HEK293 (cell line): Measurements from ENCODE around the gene SLBP.
A peak's percentile ranks its signal among the peaks of the same experiment; 100 is the strongest.

ENCODE experiments used
- CTCF ChIA-PET: fragments of 350-600 bp; formaldehyde crosslinking; extraction: SDS; loops from one replicate; lab custom pipeline; 2021; ENCODE audit warnings: antibody characterized with exemption; lab: Yijun Ruan, JAX
- POLR2A ChIA-PET: fragments of 300-600 bp; formaldehyde crosslinking; extraction: SDS; loops from one replicate; lab custom pipeline; 2020; ENCODE audit warnings: antibody characterized with exemption, inconsistent platforms; lab: Yijun Ruan, JAX
- H3K27ac ChIP-seq: fragments of 200-500 bp; sonication (Bioruptor generic); 2 replicates; pipeline ENCODE4 v1.5.1; 2014; ENCODE audit warnings: low read depth, low read length, control low read depth, inconsistent platforms; ENCODE audit errors: extremely low read depth
- H3K36me3 ChIP-seq, 2 experiments: fragments of 200-500 bp in 1 of 2; sonication (Bioruptor generic) in 1 of 2; 1 replicate in 1 of 2; 2 replicates in 1 of 2; pipeline ENCODE4 v1.5.1; 2014 to 2017; ENCODE audit warnings: inconsistent platforms in 2 of 2, low read length in 2 of 2; ENCODE audit not compliant: control insufficient read depth in 2 of 2, insufficient read depth in 1 of 2
- H3K4me1 ChIP-seq: fragments of 200-500 bp; sonication (Bioruptor generic); 2 replicates; pipeline ENCODE4 v1.5.1; 2014; ENCODE audit warnings: mild to moderate bottlenecking, low read length, inconsistent platforms; ENCODE audit not compliant: control insufficient read depth, insufficient read depth
- H3K4me3 ChIP-seq: 2 replicates; pipeline ENCODE4 v1.5.1; 2011; ENCODE audit warnings: low read depth, mild to moderate bottlenecking, control low read depth, low read length, moderate library complexity
- H3K9me3 ChIP-seq: fragments of 200-500 bp; sonication (Bioruptor generic); 2 replicates; pipeline ENCODE4 v1.5.1; 2014; ENCODE audit warnings: low read depth, low read length, inconsistent platforms; ENCODE audit not compliant: control insufficient read depth, insufficient read depth
- EGR2 ChIP-seq: fragments of 450-650 bp; formaldehyde crosslinking; IDR thresholded peaks from 2 replicates; pipeline ENCODE4 v1.5.1; 2016; ENCODE audit warnings: low read depth, missing biosample characterization, missing genetic modification characterization
- KLF1 ChIP-seq: fragments of 450-650 bp; formaldehyde crosslinking; IDR thresholded peaks from 2 replicates; pipeline ENCODE4 v1.5.1; 2016; ENCODE audit warnings: missing biosample characterization, missing genetic modification characterization
- SCRT1 ChIP-seq: fragments of 450-650 bp; formaldehyde crosslinking; IDR thresholded peaks from 2 replicates; pipeline ENCODE4 v1.5.1; 2016; ENCODE audit warnings: missing biosample characterization, missing genetic modification characterization, borderline replicate concordance
- ZBTB48 ChIP-seq: fragments of 450-650 bp; formaldehyde crosslinking; IDR thresholded peaks from 2 replicates; pipeline ENCODE4 v1.5.1; 2016; ENCODE audit warnings: missing biosample characterization, missing genetic modification characterization
- ZBTB8A ChIP-seq: fragments of 450-650 bp; formaldehyde crosslinking; IDR thresholded peaks from 2 replicates; pipeline ENCODE4 v1.5.1; 2016; ENCODE audit warnings: missing biosample characterization, missing genetic modification characterization
- ZNF157 ChIP-seq: fragments of 450-650 bp; formaldehyde crosslinking; IDR thresholded peaks from 2 replicates; pipeline ENCODE4 v1.5.1; 2016; ENCODE audit warnings: missing biosample characterization, missing genetic modification characterization
- ZNF335 ChIP-seq: fragments of 450-650 bp; formaldehyde crosslinking; conservative IDR thresholded peaks from 2 replicates; pipeline ENCODE4 v1.5.1; 2016; ENCODE audit warnings: missing biosample characterization, missing genetic modification characterization
- ZNF391 ChIP-seq: fragments of 450-650 bp; formaldehyde crosslinking; IDR thresholded peaks from 2 replicates; pipeline ENCODE4 v1.5.1; 2016; ENCODE audit warnings: low read depth, missing biosample characterization, missing genetic modification characterization, borderline replicate concordance
- ZNF473 ChIP-seq: fragments of 450-650 bp; formaldehyde crosslinking; IDR thresholded peaks from 2 replicates; pipeline ENCODE4 v1.5.1; 2017; ENCODE audit warnings: missing biosample characterization, missing genetic modification characterization
- ZNF501 ChIP-seq: fragments of 450-650 bp; formaldehyde crosslinking; IDR thresholded peaks from 2 replicates; pipeline ENCODE4 v1.5.1; 2016; ENCODE audit warnings: missing biosample characterization, missing genetic modification characterization
- ZNF529 ChIP-seq: fragments of 450-650 bp; formaldehyde crosslinking; IDR thresholded peaks from 2 replicates; pipeline ENCODE4 v1.5.1; 2017; ENCODE audit warnings: missing genetic modification characterization, missing biosample characterization; ENCODE audit not compliant: insufficient replicate concordance
- ZNF544 ChIP-seq: fragments of 450-650 bp; formaldehyde crosslinking; IDR thresholded peaks from 2 replicates; pipeline ENCODE4 v1.5.0; 2017; ENCODE audit warnings: missing biosample characterization, missing genetic modification characterization
- ZNF600 ChIP-seq: fragments of 450-650 bp; formaldehyde crosslinking; IDR thresholded peaks from 2 replicates; pipeline ENCODE4 v1.5.1; 2016; ENCODE audit warnings: missing biosample characterization, missing genetic modification characterization
- ZNF624 ChIP-seq: fragments of 450-650 bp; formaldehyde crosslinking; IDR thresholded peaks from 2 replicates; pipeline ENCODE4 v1.5.1; 2017; ENCODE audit warnings: missing biosample characterization, missing genetic modification characterization
- ZNF785 ChIP-seq: fragments of 450-650 bp; formaldehyde crosslinking; IDR thresholded peaks from 2 replicates; pipeline ENCODE4 v1.5.1; 2016; ENCODE audit warnings: missing biosample characterization, missing genetic modification characterization
- ZNF792 ChIP-seq: fragments of 450-650 bp; formaldehyde crosslinking; IDR thresholded peaks from 2 replicates; pipeline ENCODE4 v1.5.1; 2016; ENCODE audit warnings: missing biosample characterization, missing genetic modification characterization
- ZNF837 ChIP-seq: fragments of 450-650 bp; formaldehyde crosslinking; IDR thresholded peaks from 2 replicates; pipeline ENCODE4 v1.5.1; 2016; ENCODE audit warnings: missing biosample characterization, missing genetic modification characterization
- TF ChIP-seq, protein P1 (sequence below): fragments of 450-650 bp; formaldehyde crosslinking; IDR thresholded peaks from 2 replicates; pipeline ENCODE4 v1.5.1; 2016; ENCODE audit warnings: missing biosample characterization, missing genetic modification characterization
- TF ChIP-seq, protein P2 (sequence below): fragments of 450-650 bp; formaldehyde crosslinking; IDR thresholded peaks from 2 replicates; pipeline ENCODE4 v1.5.1; 2016; ENCODE audit warnings: missing biosample characterization, missing genetic modification characterization
- TF ChIP-seq, protein P3 (sequence below): fragments of 450-650 bp; formaldehyde crosslinking; IDR thresholded peaks from 2 replicates; pipeline ENCODE4 v1.5.1; 2016; ENCODE audit warnings: missing biosample characterization, missing genetic modification characterization
- TF ChIP-seq, protein P4 (sequence below): sonication (generic); formaldehyde crosslinking; IDR thresholded peaks from 2 replicates; pipeline ENCODE4 v1.8.1; 2022; ENCODE audit warnings: mild to moderate bottlenecking, moderate library complexity, missing genetic modification reagents
- TF ChIP-seq, protein P5 (sequence below): fragments of 450-650 bp; formaldehyde crosslinking; conservative IDR thresholded peaks from 2 replicates; pipeline ENCODE4 v1.5.1; 2016; ENCODE audit warnings: low read depth, missing biosample characterization, missing genetic modification characterization
- TF ChIP-seq, protein P6 (sequence below): fragments of 450-650 bp; formaldehyde crosslinking; IDR thresholded peaks from 2 replicates; pipeline ENCODE4 v1.5.1; 2016; ENCODE audit warnings: missing biosample characterization, missing genetic modification characterization

The SLBP gene

DNA sequence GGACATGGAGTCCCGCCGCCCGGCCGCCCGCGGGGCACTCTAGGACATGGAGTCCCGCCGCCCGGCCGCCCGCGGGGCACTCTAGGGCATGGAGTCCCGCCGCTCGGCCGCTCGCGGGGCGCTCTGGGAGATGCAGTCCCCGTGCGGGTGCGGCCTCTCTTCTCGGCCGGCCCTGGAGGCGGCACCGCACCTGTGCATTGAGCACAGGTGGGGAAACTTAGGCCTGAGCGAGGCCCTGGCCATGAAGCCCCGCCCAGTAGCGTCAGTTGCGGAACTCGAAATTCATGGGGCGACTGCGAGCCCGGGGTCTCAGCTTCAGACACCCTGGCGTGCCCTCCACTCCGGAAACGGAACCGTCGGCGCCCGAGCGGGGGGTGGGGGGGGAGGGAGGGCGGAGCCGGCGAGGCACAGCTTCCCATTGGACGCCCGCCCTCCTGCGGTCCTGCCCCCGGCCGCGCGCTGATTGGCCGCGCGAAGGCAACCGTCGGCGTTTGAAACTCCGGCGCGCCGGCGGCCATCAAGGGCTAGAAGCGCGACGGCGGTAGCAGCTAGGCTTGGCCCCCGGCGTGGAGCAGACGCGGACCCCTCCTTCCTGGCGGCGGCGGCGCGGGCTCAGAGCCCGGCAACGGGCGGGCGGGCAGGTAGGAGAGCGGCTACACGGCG lies 9.0 kb upstream of the SLBP start, which contains the start of the genes TACC3 and TMEM129 (continued):
- no peak for TF ChIP-seq KLF1 (tag by site-specific recombination)
- no peak for TF ChIP-seq ZNF785 (tag by site-specific recombination)
- TF ChIP-seq, protein P1, sequence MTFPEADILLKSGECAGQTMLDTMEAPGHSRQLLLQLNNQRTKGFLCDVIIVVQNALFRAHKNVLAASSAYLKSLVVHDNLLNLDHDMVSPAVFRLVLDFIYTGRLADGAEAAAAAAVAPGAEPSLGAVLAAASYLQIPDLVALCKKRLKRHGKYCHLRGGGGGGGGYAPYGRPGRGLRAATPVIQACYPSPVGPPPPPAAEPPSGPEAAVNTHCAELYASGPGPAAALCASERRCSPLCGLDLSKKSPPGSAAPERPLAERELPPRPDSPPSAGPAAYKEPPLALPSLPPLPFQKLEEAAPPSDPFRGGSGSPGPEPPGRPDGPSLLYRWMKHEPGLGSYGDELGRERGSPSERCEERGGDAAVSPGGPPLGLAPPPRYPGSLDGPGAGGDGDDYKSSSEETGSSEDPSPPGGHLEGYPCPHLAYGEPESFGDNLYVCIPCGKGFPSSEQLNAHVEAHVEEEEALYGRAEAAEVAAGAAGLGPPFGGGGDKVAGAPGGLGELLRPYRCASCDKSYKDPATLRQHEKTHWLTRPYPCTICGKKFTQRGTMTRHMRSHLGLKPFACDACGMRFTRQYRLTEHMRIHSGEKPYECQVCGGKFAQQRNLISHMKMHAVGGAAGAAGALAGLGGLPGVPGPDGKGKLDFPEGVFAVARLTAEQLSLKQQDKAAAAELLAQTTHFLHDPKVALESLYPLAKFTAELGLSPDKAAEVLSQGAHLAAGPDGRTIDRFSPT = no peak
- TF ChIP-seq, protein P2, sequence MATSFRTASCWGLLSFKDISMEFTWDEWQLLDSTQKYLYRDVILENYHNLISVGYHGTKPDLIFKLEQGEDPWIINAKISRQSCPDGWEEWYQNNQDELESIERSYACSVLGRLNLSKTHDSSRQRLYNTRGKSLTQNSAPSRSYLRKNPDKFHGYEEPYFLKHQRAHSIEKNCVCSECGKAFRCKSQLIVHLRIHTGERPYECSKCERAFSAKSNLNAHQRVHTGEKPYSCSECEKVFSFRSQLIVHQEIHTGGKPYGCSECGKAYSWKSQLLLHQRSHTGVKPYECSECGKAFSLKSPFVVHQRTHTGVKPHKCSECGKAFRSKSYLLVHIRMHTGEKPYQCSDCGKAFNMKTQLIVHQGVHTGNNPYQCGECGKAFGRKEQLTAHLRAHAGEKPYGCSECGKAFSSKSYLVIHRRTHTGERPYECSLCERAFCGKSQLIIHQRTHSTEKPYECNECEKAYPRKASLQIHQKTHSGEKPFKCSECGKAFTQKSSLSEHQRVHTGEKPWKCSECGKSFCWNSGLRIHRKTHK (tag by site-specific recombination) = no peak
- TF ChIP-seq ZNF792 (tag by site-specific recombination) = no peak
- TF ChIP-seq, protein P3, sequence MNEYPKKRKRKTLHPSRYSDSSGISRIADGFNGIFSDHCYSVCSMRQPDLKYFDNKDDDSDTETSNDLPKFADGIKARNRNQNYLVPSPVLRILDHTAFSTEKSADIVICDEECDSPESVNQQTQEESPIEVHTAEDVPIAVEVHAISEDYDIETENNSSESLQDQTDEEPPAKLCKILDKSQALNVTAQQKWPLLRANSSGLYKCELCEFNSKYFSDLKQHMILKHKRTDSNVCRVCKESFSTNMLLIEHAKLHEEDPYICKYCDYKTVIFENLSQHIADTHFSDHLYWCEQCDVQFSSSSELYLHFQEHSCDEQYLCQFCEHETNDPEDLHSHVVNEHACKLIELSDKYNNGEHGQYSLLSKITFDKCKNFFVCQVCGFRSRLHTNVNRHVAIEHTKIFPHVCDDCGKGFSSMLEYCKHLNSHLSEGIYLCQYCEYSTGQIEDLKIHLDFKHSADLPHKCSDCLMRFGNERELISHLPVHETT (tag by site-specific recombination) = no peak

DNA sequence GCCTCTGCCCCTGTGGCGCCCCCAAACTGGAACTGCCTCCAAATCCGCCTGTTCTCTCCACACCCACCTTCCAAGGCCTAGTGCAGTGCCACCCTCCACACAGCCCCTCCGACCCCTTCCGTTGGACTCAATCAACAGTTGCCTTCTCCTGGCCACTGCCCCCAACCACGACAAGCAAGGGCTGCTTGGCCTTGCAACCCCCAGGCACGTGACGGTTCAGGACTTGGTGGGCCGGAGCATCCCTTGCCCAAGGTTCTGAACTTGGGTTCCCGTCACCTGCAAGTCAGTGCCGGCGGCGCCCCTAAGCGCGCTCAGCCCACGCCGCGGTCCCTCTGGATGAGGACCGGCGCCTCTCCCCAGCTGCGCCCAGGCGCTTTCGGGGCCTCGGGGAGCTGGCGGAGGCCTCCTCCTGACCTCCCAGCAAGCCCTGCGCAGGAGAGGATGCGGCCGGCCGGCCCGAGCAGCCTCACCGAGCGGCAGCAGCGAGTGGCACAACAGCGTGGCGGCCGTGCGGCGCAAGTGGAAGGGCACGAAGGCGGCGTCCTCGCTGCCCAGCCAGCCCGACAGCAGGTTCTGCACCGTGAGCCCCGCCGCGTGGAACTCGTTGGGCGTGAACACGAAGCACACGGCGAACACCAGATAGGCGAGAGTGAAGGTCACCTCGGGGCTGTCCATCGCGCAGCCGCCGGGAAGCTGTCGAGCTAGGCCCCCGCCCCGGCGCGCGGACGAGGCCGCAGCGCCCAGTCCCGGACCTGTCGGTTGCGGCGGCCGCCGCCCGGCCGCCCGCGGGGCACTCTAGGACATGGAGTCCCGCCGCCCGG lies 8.3 kb upstream of the SLBP start:
- H3K36me3 ChIP-seq = peaks cover 9 to 61% of the 10 kb centered on the region in 2 experiments; a peak in 2 of 3 replicates
- no peaks in the 10 kb centered on the region for H3K9me3 ChIP-seq
- no peaks in the 10 kb centered on the region for H3K4me1 ChIP-seq
- peak overlapping the region; percentile 78 for H3K4me3 ChIP-seq
- CTCF ChIA-PET = interaction anchor here (1.2 kb wide), 1 partner anchor 27 kb away, joined by 7 read pairs; no protein-coding TSS in a partner anchor
- POLR2A ChIA-PET = interaction anchor here (0.6 to 3.4 kb wide), 10 partner anchors 8 to 150 kb away, joined by 3 to 44 read pairs (median 4); partner anchors contain the start of genes NSD2 and SLBP
- peak overlapping the region; percentile 88 for H3K27ac ChIP-seq
- no peak for TF ChIP-seq ZNF544
- TF ChIP-seq ZNF335 (tag by site-specific recombination) = peak; percentile 98
- TF ChIP-seq SCRT1 (tag by site-specific recombination) = peak; percentile 57; the same call in 1 of the 2 replicates
- TF ChIP-seq EGR2 (tag by site-specific recombination) = peak; percentile 37; the same call in 1 of the 2 replicates
- TF ChIP-seq, protein P4, sequence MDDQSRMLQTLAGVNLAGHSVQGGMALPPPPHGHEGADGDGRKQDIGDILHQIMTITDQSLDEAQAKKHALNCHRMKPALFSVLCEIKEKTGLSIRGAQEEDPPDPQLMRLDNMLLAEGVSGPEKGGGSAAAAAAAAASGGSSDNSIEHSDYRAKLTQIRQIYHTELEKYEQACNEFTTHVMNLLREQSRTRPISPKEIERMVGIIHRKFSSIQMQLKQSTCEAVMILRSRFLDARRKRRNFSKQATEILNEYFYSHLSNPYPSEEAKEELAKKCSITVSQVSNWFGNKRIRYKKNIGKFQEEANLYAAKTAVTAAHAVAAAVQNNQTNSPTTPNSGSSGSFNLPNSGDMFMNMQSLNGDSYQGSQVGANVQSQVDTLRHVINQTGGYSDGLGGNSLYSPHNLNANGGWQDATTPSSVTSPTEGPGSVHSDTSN (CRISPR knock-in tag) = peak; percentile 42; the same call in 1 of the 2 replicates
- TF ChIP-seq ZNF157 (tag by site-specific recombination) = no peak
- TF ChIP-seq ZNF624 (tag by site-specific recombination) = no peak
- TF ChIP-seq ZBTB8A (tag by site-specific recombination) = peak; percentile 74; the same call in 1 of the 2 replicates
- no peak for TF ChIP-seq ZNF391
- no peak for TF ChIP-seq ZNF529 (tag by site-specific recombination)
- TF ChIP-seq ZNF501 = peak; percentile 57
- no peak for TF ChIP-seq ZNF473 (tag by site-specific recombination)
- TF ChIP-seq ZNF600 (tag by site-specific recombination) = peak; percentile 84
- TF ChIP-seq ZNF837 (tag by site-specific recombination) = 0 out of 2 replicates have a peak, but pooled peaks have one; percentile 30
- TF ChIP-seq, protein P5, sequence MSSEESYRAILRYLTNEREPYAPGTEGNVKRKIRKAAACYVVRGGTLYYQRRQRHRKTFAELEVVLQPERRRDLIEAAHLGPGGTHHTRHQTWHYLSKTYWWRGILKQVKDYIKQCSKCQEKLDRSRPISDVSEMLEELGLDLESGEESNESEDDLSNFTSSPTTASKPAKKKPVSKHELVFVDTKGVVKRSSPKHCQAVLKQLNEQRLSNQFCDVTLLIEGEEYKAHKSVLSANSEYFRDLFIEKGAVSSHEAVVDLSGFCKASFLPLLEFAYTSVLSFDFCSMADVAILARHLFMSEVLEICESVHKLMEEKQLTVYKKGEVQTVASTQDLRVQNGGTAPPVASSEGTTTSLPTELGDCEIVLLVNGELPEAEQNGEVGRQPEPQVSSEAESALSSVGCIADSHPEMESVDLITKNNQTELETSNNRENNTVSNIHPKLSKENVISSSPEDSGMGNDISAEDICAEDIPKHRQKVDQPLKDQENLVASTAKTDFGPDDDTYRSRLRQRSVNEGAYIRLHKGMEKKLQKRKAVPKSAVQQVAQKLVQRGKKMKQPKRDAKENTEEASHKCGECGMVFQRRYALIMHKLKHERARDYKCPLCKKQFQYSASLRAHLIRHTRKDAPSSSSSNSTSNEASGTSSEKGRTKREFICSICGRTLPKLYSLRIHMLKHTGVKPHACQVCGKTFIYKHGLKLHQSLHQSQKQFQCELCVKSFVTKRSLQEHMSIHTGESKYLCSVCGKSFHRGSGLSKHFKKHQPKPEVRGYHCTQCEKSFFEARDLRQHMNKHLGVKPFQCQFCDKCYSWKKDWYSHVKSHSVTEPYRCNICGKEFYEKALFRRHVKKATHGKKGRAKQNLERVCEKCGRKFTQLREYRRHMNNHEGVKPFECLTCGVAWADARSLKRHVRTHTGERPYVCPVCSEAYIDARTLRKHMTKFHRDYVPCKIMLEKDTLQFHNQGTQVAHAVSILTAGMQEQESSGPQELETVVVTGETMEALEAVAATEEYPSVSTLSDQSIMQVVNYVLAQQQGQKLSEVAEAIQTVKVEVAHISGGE (tag by site-specific recombination) = peak; percentile 40; the same call in 1 of the 2 replicates
- 0 out of 2 replicates have a peak, but pooled peaks have one; percentile 28 for TF ChIP-seq ZBTB48
- TF ChIP-seq, protein P6, sequence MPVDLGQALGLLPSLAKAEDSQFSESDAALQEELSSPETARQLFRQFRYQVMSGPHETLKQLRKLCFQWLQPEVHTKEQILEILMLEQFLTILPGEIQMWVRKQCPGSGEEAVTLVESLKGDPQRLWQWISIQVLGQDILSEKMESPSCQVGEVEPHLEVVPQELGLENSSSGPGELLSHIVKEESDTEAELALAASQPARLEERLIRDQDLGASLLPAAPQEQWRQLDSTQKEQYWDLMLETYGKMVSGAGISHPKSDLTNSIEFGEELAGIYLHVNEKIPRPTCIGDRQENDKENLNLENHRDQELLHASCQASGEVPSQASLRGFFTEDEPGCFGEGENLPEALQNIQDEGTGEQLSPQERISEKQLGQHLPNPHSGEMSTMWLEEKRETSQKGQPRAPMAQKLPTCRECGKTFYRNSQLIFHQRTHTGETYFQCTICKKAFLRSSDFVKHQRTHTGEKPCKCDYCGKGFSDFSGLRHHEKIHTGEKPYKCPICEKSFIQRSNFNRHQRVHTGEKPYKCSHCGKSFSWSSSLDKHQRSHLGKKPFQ = no peak
